Esophagus muscularis mucosa (tissue), 4 donors: ENCODE results near the gene CDK5R1. TPM values are rescaled to one million over a fixed set of nuclear protein-coding genes. Genes with fewer than 3 reads are reported as not detected.

Experiments used
- DNase-seq: peaks from one replicate; pipeline ENCODE4 v3.0.0-alpha.2; 2017; ENCODE audit errors: extremely low spot score
- H3K27ac ChIP-seq, 4 donors: fragments of 200-600 bp; sonication (generic); replicated peaks in 1 of 4; 1 replicate in 3 of 4; 2 replicates in 1 of 4; pipeline ENCODE4 v1.5.1; 2016 to 2019; ENCODE audit warnings: mild to moderate bottlenecking in 1 of 4
- H3K27me3 ChIP-seq, 4 donors: fragments of 200-600 bp; sonication (generic); one replicate each; pipeline versions ENCODE4 v1.5.1 to v1.6.0; 2016 to 2019
- H3K36me3 ChIP-seq, 4 donors: fragments of 200-600 bp; sonication (generic); one replicate each; pipeline ENCODE4 v1.5.1; 2016 to 2019
- H3K4me1 ChIP-seq, 4 donors: fragments of 200-600 bp; sonication (generic); one replicate each; pipeline ENCODE4 v1.5.1; 2016 to 2019
- H3K4me3 ChIP-seq, 4 donors: fragments of 200-600 bp; sonication (generic); 1 replicate in 2 of 4; 2 replicates in 2 of 4; pipeline ENCODE4 v1.5.1; 2016 to 2019; ENCODE audit warnings: mild to moderate bottlenecking in 4 of 4, moderate library complexity in 1 of 4
- H3K9me3 ChIP-seq, 4 donors: fragments of 200-600 bp; sonication (generic); 1 replicate in 3 of 4; 2 replicates in 1 of 4; pipeline ENCODE4 v1.5.1; 2016 to 2019
- EP300 ChIP-seq: sonication (generic); formaldehyde crosslinking; IDR thresholded peaks from one replicate; pipeline ENCODE4 v1.6.1; 2017; ENCODE audit warnings: antibody characterized with exemption
- POLR2A ChIP-seq: fragments of 450-650 bp; IDR thresholded peaks from one replicate; pipeline ENCODE4 v1.6.1; 2017; ENCODE audit warnings: antibody characterized with exemption, moderate library complexity, mild to moderate bottlenecking, low read depth
- POLR2AphosphoS5 ChIP-seq, 2 donors: sonication (generic); formaldehyde crosslinking; IDR thresholded peaks; one replicate each; pipeline ENCODE4 v1.6.1; 2017; ENCODE audit warnings: antibody characterized with exemption in 2 of 2
- WGBS: methylation state at CpG from one replicate; pipeline ENCODE4 v1.1.5; 2018; 5-methylcytosine and 5-hydroxymethylcytosine counted together
- intact Hi-C: fragments of 100-400 bp; cut with DNase I; formaldehyde crosslinking; loops from one replicate; pipeline ENCODE4 v1.15.1; 2023
- total RNA-seq, 4 donors: library from RNA; depleted of rRNA; stranded (reverse); fragments of >200 nt; gene quantifications; one replicate each; pipeline versions ENCODE4 v1.1.0 to v1.2.1, GENCODE V29; 2016
- TF ChIP-seq, protein P1 (sequence below), 3 experiments: fragments of 200-600 bp in 2 of 3; fragments of 450-650 bp in 1 of 3; sonication (generic) in 2 of 3; IDR thresholded peaks; one replicate each; pipeline ENCODE4 v1.5.1; 2017 to 2019; ENCODE audit warnings: antibody characterized with exemption in 3 of 3, mild to moderate bottlenecking in 2 of 3, moderate library complexity in 1 of 3

Gene CDK5R1
- total RNA-seq: 1 to 10 TPM in 1 of 4 donors, under 1 TPM in 3; 0.33 to 1.2 (median 0.64) TPM

DNA sequence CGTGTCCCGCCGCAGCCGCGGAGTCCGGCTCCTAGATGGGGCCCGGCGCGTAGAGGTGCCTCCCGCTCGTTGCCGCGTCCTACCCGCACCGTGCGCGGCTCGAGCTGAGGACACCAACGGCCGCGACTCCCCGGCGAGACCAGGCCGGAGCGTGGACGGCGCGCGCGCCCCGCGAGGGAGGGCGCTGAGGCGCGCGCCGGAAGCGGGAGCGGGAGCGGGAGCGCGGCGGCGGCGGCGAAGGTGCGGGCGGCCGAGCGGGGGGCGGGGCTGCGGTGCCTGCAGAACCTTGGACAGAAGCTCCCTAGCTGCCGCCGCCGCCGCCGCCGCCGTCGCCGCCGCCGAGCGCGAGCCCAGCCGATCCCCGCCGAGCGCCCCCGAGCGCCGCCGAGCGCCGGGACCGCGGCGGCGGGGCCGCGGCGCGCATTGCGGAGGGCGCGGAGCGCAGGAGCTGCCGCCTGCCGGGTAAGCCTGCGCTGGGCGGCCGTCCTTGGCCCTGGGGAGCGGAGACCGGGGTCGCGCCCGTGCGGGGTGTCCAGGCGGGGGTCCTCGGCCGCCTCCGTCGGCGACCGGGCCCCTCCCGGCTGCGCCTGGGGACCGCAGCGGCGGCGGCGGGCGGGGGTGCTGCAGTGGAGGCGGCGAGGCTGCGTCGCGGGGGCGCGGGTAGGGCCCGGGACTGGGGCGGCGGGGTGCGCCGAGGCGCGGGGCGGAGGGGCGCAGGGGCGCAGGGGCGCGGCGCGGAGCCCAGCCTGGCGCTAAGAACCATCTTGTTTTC lies at the start of gene CDK5R1:
Gene CDK5R1, plus strand, starts transcription at position 293 of the 772 bp plus-strand sequence. CDS start 628 bp downstream, outside the sequence.
- H3K4me1 ChIP-seq: peaks cover 32 to 48% (median 40%) of the 10 kb centered on the region in 4 donors
- no peak for TF ChIP-seq EP300
- TF ChIP-seq, protein P1, sequence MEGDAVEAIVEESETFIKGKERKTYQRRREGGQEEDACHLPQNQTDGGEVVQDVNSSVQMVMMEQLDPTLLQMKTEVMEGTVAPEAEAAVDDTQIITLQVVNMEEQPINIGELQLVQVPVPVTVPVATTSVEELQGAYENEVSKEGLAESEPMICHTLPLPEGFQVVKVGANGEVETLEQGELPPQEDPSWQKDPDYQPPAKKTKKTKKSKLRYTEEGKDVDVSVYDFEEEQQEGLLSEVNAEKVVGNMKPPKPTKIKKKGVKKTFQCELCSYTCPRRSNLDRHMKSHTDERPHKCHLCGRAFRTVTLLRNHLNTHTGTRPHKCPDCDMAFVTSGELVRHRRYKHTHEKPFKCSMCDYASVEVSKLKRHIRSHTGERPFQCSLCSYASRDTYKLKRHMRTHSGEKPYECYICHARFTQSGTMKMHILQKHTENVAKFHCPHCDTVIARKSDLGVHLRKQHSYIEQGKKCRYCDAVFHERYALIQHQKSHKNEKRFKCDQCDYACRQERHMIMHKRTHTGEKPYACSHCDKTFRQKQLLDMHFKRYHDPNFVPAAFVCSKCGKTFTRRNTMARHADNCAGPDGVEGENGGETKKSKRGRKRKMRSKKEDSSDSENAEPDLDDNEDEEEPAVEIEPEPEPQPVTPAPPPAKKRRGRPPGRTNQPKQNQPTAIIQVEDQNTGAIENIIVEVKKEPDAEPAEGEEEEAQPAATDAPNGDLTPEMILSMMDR (IDR thresholded peaks at IDR 0.05): no peak
- TF ChIP-seq POLR2AphosphoS5 (IDR thresholded peaks at IDR 0.05): no peak
- no peak for TF ChIP-seq POLR2A
- WGBS: under 1% methylated on average over 49 of the region's 135 CpGs
- H3K9me3 ChIP-seq: no peaks in the 10 kb centered on the region
- H3K27me3 ChIP-seq: no peaks in the 10 kb centered on the region
- peak within 1 kb of the TSS; percentile 73 to 84 (median 78) for H3K27ac ChIP-seq
- peak within 1 kb of the TSS; percentile 55 to 82 (median 62) for H3K4me3 ChIP-seq
- H3K36me3 ChIP-seq: peaks cover 9 to 12% (median 10%) of the 10 kb centered on the region in 4 donors
- intact Hi-C loops: no loop called here
- DNase-seq: no peak

DNA sequence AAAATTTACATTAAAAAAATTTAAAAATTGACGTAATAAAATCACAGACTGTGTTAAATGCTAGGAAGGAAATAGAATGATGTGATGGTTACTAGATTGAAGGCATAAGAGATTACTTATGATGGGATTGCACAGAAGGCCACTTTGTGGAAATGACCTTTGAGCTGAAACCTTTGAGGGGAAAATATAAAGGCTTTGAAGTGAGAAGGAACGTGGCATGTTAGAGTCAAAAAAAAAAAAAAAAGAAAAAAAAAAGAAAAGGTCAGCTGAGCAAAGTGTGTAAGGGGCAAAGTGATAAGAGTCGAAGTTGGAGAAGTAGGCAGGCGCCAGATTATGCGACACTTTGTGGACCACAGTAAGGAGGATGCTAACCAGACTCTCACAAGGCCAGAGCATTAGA lies 46.1 kb upstream of the CDK5R1 start:
- no peak for DNase-seq
- Histone ChIP-seq H3K4me3 (no peak overlapping the region), H3K9me3 (no peaks in the 10 kb centered on the region), H3K36me3 (no peaks in the 10 kb centered on the region), H3K27ac (no peak overlapping the region), H3K4me1 (peaks cover 3 to 17% (median 16%) of the 10 kb centered on the region in 4 donors), H3K27me3 (no peaks in the 10 kb centered on the region)
- TF ChIP-seq, protein P1 (IDR thresholded peaks at IDR 0.05): no peak
- TF ChIP-seq POLR2AphosphoS5 (IDR thresholded peaks at IDR 0.05) (no peak), POLR2A (no peak), EP300 (no peak)
- intact Hi-C loops: no loop called here
- 84% methylated on average over 5 of the region's 5 CpGs for WGBS

GRCh38 chr17:32441886-32442285 lies 44.9 kb upstream of the CDK5R1 start:
- Histone ChIP-seq H3K9me3 (no peaks in the 10 kb centered on the region), H3K4me1 (peaks cover 13 to 28% (median 28%) of the 10 kb centered on the region in 4 donors), H3K4me3 (no peak overlapping the region), H3K27ac (no peak overlapping the region), H3K27me3 (no peaks in the 10 kb centered on the region), H3K36me3 (peaks cover 0 to 2% (median under 1%) of the 10 kb centered on the region in 4 donors)
- WGBS: 72% methylated on average over 2 of the region's 2 CpGs
- DNase-seq: no peak
- intact Hi-C loops: no loop called here
- TF ChIP-seq, protein P1 (IDR thresholded peaks at IDR 0.05): no peak
- TF ChIP-seq EP300 (no peak), POLR2AphosphoS5 (IDR thresholded peaks at IDR 0.05) (no peak), POLR2A (no peak)

- no peaks in the 10 kb centered on the region for H3K9me3 ChIP-seq
- DNase-seq: no peak
- peaks cover 16 to 34% (median 30%) of the 10 kb centered on the region in 4 donors for H3K4me1 ChIP-seq
- peak overlapping the region in 2 of 4 donors; percentile 85 to 86 for H3K27ac ChIP-seq
- H3K4me3 ChIP-seq: peak overlapping the region; percentile 66 to 95 (median 84)
- no peaks in the 10 kb centered on the region for H3K27me3 ChIP-seq
- WGBS: 10% methylated on average over 11 of the region's 29 CpGs
- TF ChIP-seq, protein P1 (IDR thresholded peaks at IDR 0.05): peak in 1 of 3 experiments; percentile 88
- TF ChIP-seq EP300 (no peak), POLR2A (no peak), POLR2AphosphoS5 (IDR thresholded peaks at IDR 0.05) (no peak)
- peaks cover 8 to 22% (median 15%) of the 10 kb centered on the region in 4 donors for H3K36me3 ChIP-seq
- intact Hi-C loops: no loop called here
These were observed 42.9 kb upstream of the CDK5R1 start for GRCh38 chr17:32443827-32444300.
